GM23338 (cell line): ENCODE measurements around the gene LTBP2. TPM values are rescaled to one million over a fixed set of nuclear protein-coding genes. Genes with fewer than 3 reads are reported as not detected.

Source experiments
- ATAC-seq: fragments of 200-7000 bp; cut with Tn5 transposase; 3 replicates; pipeline ENCODE4 v1.9.1; 2020
- DNase-seq: peaks from one replicate; pipeline ENCODE4 v3.0.0-alpha.2; 2015; ENCODE audit warnings: low spot score
- H2AFZ ChIP-seq: fragments of 200-600 bp; sonication (generic); 2 replicates; pipeline ENCODE4 v1.8.0; 2016; ENCODE audit warnings: antibody characterized with exemption, mild to moderate bottlenecking, moderate library complexity
- H3F3A ChIP-seq: fragments of 200-600 bp; sonication (generic); replicated peaks from 2 replicates; pipeline ENCODE4 v1.8.0; 2017; ENCODE audit warnings: antibody characterized with exemption, mixed run types, low read depth
- H3K27ac ChIP-seq: fragments of 200-600 bp; sonication (generic); 2 replicates; pipeline ENCODE4 v1.6.1; 2016; ENCODE audit warnings: low read depth
- H3K27me3 ChIP-seq: fragments of 200-600 bp; sonication (generic); 2 replicates; pipeline ENCODE4 v1.8.0; 2016; ENCODE audit warnings: mild to moderate bottlenecking, mixed run types, moderate library complexity; ENCODE audit not compliant: insufficient read depth
- H3K36me3 ChIP-seq: fragments of 200-600 bp; sonication (generic); 2 replicates; pipeline ENCODE4 v1.8.0; 2016; ENCODE audit warnings: mild to moderate bottlenecking; ENCODE audit not compliant: insufficient read depth
- H3K4me1 ChIP-seq: fragments of 200-600 bp; sonication (generic); 2 replicates; pipeline ENCODE4 v1.8.0; 2016; ENCODE audit warnings: mild to moderate bottlenecking, moderate library complexity; ENCODE audit not compliant: insufficient read depth
- H3K4me2 ChIP-seq: fragments of 200-600 bp; sonication (generic); 2 replicates; pipeline ENCODE4 v1.7.1; 2017; ENCODE audit warnings: mixed run types
- H3K4me3 ChIP-seq: fragments of 200-600 bp; sonication (generic); 2 replicates; pipeline ENCODE4 v1.6.1; 2016; ENCODE audit warnings: mixed run types
- H3K79me2 ChIP-seq: fragments of 200-600 bp; sonication (generic); replicated peaks from 2 replicates; pipeline ENCODE4 v1.8.0; 2017; ENCODE audit warnings: mild to moderate bottlenecking; ENCODE audit not compliant: insufficient read depth
- H3K9me2 ChIP-seq: fragments of 200-600 bp; sonication (generic); 2 replicates; pipeline ENCODE4 v1.8.0; 2017; ENCODE audit not compliant: insufficient read depth
- H4K20me1 ChIP-seq: fragments of 200-600 bp; sonication (generic); replicated peaks from 2 replicates; pipeline ENCODE4 v1.8.0; 2017; ENCODE audit warnings: mild to moderate bottlenecking; ENCODE audit not compliant: insufficient read depth
- H3K27ac Mint-ChIP-seq: 2 replicates; pipeline ENCODE4 v1.8.0; 2020; ENCODE audit warnings: inconsistent platforms, mild to moderate bottlenecking, moderate library complexity, mixed read lengths
- H3K27me3 Mint-ChIP-seq: 3 replicates; pipeline ENCODE4 v1.8.0; 2022; ENCODE audit warnings: low read depth, mild to moderate bottlenecking, moderate library complexity, mixed read lengths, inconsistent platforms; ENCODE audit not compliant: insufficient read depth, poor library complexity
- H3K36me3 Mint-ChIP-seq: 3 replicates; pipeline ENCODE4 v1.8.0; 2021; ENCODE audit warnings: low read depth, mild to moderate bottlenecking, inconsistent platforms, moderate library complexity, mixed read lengths
- H3K4me1 Mint-ChIP-seq: 3 replicates; pipeline ENCODE4 v1.8.0; 2020; ENCODE audit warnings: mild to moderate bottlenecking, inconsistent platforms, mixed read lengths
- H3K4me3 Mint-ChIP-seq: 3 replicates; pipeline ENCODE4 v1.8.0; 2021; ENCODE audit warnings: moderate library complexity, mild to moderate bottlenecking, inconsistent platforms, mixed read lengths
- H3K9me3 Mint-ChIP-seq: 3 replicates; pipeline ENCODE4 v1.8.0; 2020; ENCODE audit warnings: moderate library complexity, mild to moderate bottlenecking, inconsistent platforms, mixed read lengths
- JUNB ChIP-seq: IDR thresholded peaks from one replicate; pipeline ENCODE4 v1.6.1; 2016; ENCODE audit warnings: antibody characterized with exemption; ENCODE audit not compliant: unreplicated experiment
- POLR2AphosphoS5 ChIP-seq: IDR thresholded peaks from 2 replicates; pipeline ENCODE4 v1.6.1; 2016; ENCODE audit warnings: antibody characterized with exemption, low read depth
- STAT1 ChIP-seq: IDR thresholded peaks from one replicate; pipeline ENCODE4 v1.6.1; 2016; ENCODE audit warnings: antibody characterized with exemption; ENCODE audit not compliant: unreplicated experiment
- ZNF114 ChIP-seq: fragments of 250-450 bp; sonication (Bioruptor Pico); IDR thresholded peaks from 2 replicates; pipeline ENCODE4 v1.5.0; 2020; ENCODE audit warnings: mild to moderate bottlenecking, moderate library complexity
- ZNF331 ChIP-seq: fragments of 250-450 bp; sonication (Bioruptor Pico); IDR thresholded peaks from 2 replicates; pipeline ENCODE4 v1.5.0; 2020; ENCODE audit warnings: low read depth, mild to moderate bottlenecking, moderate library complexity
- polyA plus RNA-seq: library from polyadenylated mRNA; unstranded; fragments of >200 nt; fragmentation: Nextera tagmentation; extraction: Ambion mirVana; gene quantifications from 2 replicates; pipeline ENCODE4 v1.2.1, GENCODE V29; 2016
- total RNA-seq: library from RNA; depleted of rRNA; stranded (reverse); fragments of >200 nt; shearing (Covaris generic); gene quantifications from 2 replicates; pipeline ENCODE4 v1.2.3, GENCODE V29; 2014
- TF ChIP-seq, protein P1 (sequence below): fragments of 250-450 bp; sonication (Bioruptor Pico); IDR thresholded peaks from 2 replicates; pipeline ENCODE4 v1.5.0; 2020; ENCODE audit warnings: mild to moderate bottlenecking, moderate library complexity

Gene LTBP2
- total and polyA plus RNA-seq, 2 experiments from 2014 or later: 0.27 to 0.49 TPM

DNA sequence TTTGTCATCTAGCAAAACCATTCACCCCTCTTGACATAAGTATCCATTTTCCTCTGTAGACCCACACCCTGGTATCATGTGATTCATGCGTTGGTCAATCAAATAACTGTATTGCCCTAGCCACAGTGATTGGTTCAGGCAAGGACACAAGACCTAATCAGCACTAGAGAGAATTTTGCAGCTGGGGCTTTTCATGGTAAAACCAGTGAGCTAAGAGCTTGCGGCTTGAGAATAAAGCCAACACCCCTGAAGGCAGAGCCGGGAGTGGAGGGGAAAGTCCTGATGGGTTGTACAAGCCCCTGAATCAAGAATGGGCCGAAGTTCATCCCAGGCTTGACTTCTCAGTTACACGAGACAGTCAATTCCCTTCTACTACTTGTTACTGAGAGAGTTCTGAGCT, 33.2 kb upstream of the LTBP2 start:
- Mint-ChIP-seq H3K36me3 (no peaks in the 10 kb centered on the region), H3K4me1 (peaks cover 9% of the 10 kb centered on the region; the same call in 2 of the 3 replicates), H3K27ac (no peak overlapping the region), H3K9me3 (no peaks in the 10 kb centered on the region), H3K27me3 (no peaks in the 10 kb centered on the region), H3K4me3 (no peak overlapping the region)
- Histone ChIP-seq H3K27me3 (no peaks in the 10 kb centered on the region), H3K4me3 (no peak overlapping the region), H2AFZ (no peak overlapping the region), H3K9me2 (no peaks in the 10 kb centered on the region), H3K36me3 (no peaks in the 10 kb centered on the region), H3F3A (no peaks in the 10 kb centered on the region), H3K27ac (no peak overlapping the region), H4K20me1 (no peaks in the 10 kb centered on the region), H3K79me2 (no peaks in the 10 kb centered on the region), H3K4me2 (no peak overlapping the region), H3K4me1 (no peaks in the 10 kb centered on the region)
- TF ChIP-seq, protein P1, sequence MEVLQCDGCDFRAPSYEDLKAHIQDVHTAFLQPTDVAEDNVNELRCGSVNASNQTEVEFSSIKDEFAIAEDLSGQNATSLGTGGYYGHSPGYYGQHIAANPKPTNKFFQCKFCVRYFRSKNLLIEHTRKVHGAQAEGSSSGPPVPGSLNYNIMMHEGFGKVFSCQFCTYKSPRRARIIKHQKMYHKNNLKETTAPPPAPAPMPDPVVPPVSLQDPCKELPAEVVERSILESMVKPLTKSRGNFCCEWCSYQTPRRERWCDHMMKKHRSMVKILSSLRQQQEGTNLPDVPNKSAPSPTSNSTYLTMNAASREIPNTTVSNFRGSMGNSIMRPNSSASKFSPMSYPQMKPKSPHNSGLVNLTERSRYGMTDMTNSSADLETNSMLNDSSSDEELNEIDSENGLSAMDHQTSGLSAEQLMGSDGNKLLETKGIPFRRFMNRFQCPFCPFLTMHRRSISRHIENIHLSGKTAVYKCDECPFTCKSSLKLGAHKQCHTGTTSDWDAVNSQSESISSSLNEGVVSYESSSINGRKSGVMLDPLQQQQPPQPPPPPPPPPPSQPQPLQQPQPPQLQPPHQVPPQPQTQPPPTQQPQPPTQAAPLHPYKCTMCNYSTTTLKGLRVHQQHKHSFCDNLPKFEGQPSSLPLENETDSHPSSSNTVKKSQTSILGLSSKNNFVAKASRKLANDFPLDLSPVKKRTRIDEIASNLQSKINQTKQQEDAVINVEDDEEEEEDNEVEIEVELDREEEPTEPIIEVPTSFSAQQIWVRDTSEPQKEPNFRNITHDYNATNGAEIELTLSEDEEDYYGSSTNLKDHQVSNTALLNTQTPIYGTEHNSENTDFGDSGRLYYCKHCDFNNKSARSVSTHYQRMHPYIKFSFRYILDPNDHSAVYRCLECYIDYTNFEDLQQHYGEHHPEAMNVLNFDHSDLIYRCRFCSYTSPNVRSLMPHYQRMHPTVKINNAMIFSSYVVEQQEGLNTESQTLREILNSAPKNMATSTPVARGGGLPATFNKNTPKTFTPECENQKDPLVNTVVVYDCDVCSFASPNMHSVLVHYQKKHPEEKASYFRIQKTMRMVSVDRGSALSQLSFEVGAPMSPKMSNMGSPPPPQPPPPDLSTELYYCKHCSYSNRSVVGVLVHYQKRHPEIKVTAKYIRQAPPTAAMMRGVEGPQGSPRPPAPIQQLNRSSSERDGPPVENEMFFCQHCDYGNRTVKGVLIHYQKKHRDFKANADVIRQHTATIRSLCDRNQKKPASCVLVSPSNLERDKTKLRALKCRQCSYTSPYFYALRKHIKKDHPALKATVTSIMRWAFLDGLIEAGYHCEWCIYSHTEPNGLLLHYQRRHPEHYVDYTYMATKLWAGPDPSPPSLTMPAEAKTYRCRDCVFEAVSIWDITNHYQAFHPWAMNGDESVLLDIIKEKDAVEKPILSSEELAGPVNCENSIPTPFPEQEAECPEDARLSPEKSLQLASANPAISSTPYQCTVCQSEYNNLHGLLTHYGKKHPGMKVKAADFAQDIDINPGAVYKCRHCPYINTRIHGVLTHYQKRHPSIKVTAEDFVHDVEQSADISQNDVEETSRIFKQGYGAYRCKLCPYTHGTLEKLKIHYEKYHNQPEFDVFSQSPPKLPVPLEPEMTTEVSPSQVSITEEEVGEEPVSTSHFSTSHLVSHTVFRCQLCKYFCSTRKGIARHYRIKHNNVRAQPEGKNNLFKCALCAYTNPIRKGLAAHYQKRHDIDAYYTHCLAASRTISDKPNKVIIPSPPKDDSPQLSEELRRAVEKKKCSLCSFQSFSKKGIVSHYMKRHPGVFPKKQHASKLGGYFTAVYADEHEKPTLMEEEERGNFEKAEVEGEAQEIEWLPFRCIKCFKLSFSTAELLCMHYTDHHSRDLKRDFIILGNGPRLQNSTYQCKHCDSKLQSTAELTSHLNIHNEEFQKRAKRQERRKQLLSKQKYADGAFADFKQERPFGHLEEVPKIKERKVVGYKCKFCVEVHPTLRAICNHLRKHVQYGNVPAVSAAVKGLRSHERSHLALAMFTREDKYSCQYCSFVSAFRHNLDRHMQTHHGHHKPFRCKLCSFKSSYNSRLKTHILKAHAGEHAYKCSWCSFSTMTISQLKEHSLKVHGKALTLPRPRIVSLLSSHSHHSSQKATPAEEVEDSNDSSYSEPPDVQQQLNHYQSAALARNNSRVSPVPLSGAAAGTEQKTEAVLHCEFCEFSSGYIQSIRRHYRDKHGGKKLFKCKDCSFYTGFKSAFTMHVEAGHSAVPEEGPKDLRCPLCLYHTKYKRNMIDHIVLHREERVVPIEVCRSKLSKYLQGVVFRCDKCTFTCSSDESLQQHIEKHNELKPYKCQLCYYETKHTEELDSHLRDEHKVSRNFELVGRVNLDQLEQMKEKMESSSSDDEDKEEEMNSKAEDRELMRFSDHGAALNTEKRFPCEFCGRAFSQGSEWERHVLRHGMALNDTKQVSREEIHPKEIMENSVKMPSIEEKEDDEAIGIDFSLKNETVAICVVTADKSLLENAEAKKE: no peak
- TF ChIP-seq JUNB (no peak), ZNF331 (no peak), STAT1 (no peak), POLR2AphosphoS5 (no peak)
- ATAC-seq (no peak), DNase-seq (no peak)

- Mint-ChIP-seq H3K4me3 (no peak overlapping the region), H3K36me3 (no peaks in the 10 kb centered on the region), H3K4me1 (peaks cover 5% of the 10 kb centered on the region; the same call in 2 of the 3 replicates), H3K27me3 (no peaks in the 10 kb centered on the region), H3K27ac (no peak overlapping the region), H3K9me3 (no peaks in the 10 kb centered on the region)
- Histone ChIP-seq H3K4me2 (no peak overlapping the region), H3K9me2 (no peaks in the 10 kb centered on the region), H2AFZ (no peak overlapping the region), H3K27ac (no peak overlapping the region), H4K20me1 (no peaks in the 10 kb centered on the region), H3K27me3 (no peaks in the 10 kb centered on the region), H3K36me3 (no peaks in the 10 kb centered on the region), H3K4me3 (no peak overlapping the region), H3F3A (no peaks in the 10 kb centered on the region), H3K79me2 (no peaks in the 10 kb centered on the region), H3K4me1 (no peaks in the 10 kb centered on the region)
- ATAC-seq (no peak), DNase-seq (no peak)
- TF ChIP-seq POLR2AphosphoS5 (no peak), ZNF114 (CRISPR knock-in tag) (no peak)
- TF ChIP-seq, protein P1: no peak
Observed at GRCh38 chr14:74641601-74642391, 29.8 kb upstream of the LTBP2 start.
